Activated naive CD4-positive, alpha-beta T cell treated with anti-CD3 and anti-CD28 coated beads, Interleukin-2, amount 10 ng/mL, durations not matched to agents 7 days and 5 days (primary cell): ENCODE measurements around the gene SH3PXD2A.
"Not testable (repeated sequence)": the region's sequence is repeated elsewhere in the genome, so short reads cannot be mapped to it uniquely, and the experiment has no call there.

Experiments
- CTCF ChIA-PET: fragments of 350-600 bp; sonication (Branson Sonifier 250); formaldehyde crosslinking; loops from one replicate; lab custom pipeline; 2021; ENCODE audit warnings: antibody characterized with exemption; lab: Charles Lee
- DNase-seq: peaks from one replicate; pipeline ENCODE4 v3.0.0-alpha.2; 2020
- H3K27ac Mint-ChIP-seq: one replicate; pipeline ENCODE4 v1.8.0; 2021; ENCODE audit warnings: mild to moderate bottlenecking, moderate library complexity, mixed read lengths
- H3K27me3 Mint-ChIP-seq: one replicate; pipeline ENCODE4 v1.8.0; 2021; ENCODE audit warnings: mild to moderate bottlenecking, mixed read lengths
- H3K36me3 Mint-ChIP-seq: one replicate; pipeline ENCODE4 v1.8.0; 2021; ENCODE audit warnings: mixed read lengths
- H3K4me1 Mint-ChIP-seq: one replicate; pipeline ENCODE4 v1.8.0; 2021; ENCODE audit warnings: mixed read lengths
- H3K4me3 Mint-ChIP-seq: one replicate; pipeline ENCODE4 v1.8.0; 2021; ENCODE audit warnings: mild to moderate bottlenecking, moderate library complexity, mixed read lengths
- H3K9me3 Mint-ChIP-seq: one replicate; pipeline ENCODE4 v1.8.0; 2021; ENCODE audit warnings: mixed read lengths

Gene SH3PXD2A

GRCh38 chr10:103762916-103763315 is 92.5 kb downstream of the SH3PXD2A start:
- no peak for DNase-seq
- CTCF ChIA-PET: interaction anchor here (0.7 to 1.2 kb wide), 2 partner anchors 10 to 19 kb away, joined by 3 read pairs; no protein-coding TSS in a partner anchor
- H3K27ac Mint-ChIP-seq: no peak overlapping the region
- no peaks in the 10 kb centered on the region for H3K36me3 Mint-ChIP-seq
- H3K27me3 Mint-ChIP-seq: peaks cover 10% of the 10 kb centered on the region
- peaks cover 66% of the 10 kb centered on the region for H3K4me1 Mint-ChIP-seq
- no peaks in the 10 kb centered on the region for H3K9me3 Mint-ChIP-seq
- H3K4me3 Mint-ChIP-seq: no peak overlapping the region

- no peak overlapping the region for H3K4me3 Mint-ChIP-seq
Measured at GRCh38 chr10:103762162-103762561, 93.2 kb downstream of the SH3PXD2A start.

GRCh38 chr10:103761075-103761920 is 94.1 kb downstream of the SH3PXD2A start:
- DNase-seq: no peak
- Mint-ChIP-seq H3K4me1 (peaks cover 65% of the 10 kb centered on the region), H3K4me3 (no peak overlapping the region), H3K9me3 (no peaks in the 10 kb centered on the region), H3K27me3 (peaks cover 14% of the 10 kb centered on the region), H3K27ac (no peak overlapping the region), H3K36me3 (no peaks in the 10 kb centered on the region)
- CTCF ChIA-PET: interaction anchor here (1.5 kb wide), 1 partner anchor 9 kb away, joined by 4 read pairs; no protein-coding TSS in a partner anchor

More at GRCh38 chr10:103762162-103762561, 93.2 kb downstream of the SH3PXD2A start:
- H3K36me3 Mint-ChIP-seq: no peaks in the 10 kb centered on the region
- no peak for DNase-seq
- no peak overlapping the region for H3K27ac Mint-ChIP-seq
- CTCF ChIA-PET: no interaction called here
- H3K9me3 Mint-ChIP-seq: no peaks in the 10 kb centered on the region
- H3K27me3 Mint-ChIP-seq: peaks cover 10% of the 10 kb centered on the region
- H3K4me1 Mint-ChIP-seq: peaks cover 70% of the 10 kb centered on the region

- CTCF ChIA-PET: interaction anchor here (1.5 kb wide), 1 partner anchor 8 kb away, joined by 4 read pairs; no protein-coding TSS in a partner anchor
- Mint-ChIP-seq H3K4me1 (peaks cover 55% of the 10 kb centered on the region), H3K27me3 (peaks cover 21% of the 10 kb centered on the region)
- not testable (repeated sequence) for DNase-seq, H3K4me3 Mint-ChIP-seq, H3K9me3 Mint-ChIP-seq, H3K27ac Mint-ChIP-seq, H3K36me3 Mint-ChIP-seq
Measured at GRCh38 chr10:103760233-103760632, 95.1 kb downstream of the SH3PXD2A start.

- Mint-ChIP-seq H3K9me3 (no peaks in the 10 kb centered on the region), H3K27ac (peak overlapping the region; percentile 72), H3K4me1 (peaks cover 45% of the 10 kb centered on the region), H3K4me3 (no peak overlapping the region), H3K27me3 (peaks cover 30% of the 10 kb centered on the region), H3K36me3 (no peaks in the 10 kb centered on the region)
- CTCF ChIA-PET: interaction anchor here (1.4 to 1.7 kb wide), 4 partner anchors 9 to 22 kb away, joined by 3 to 5 read pairs (median 5); no protein-coding TSS in a partner anchor
- DNase-seq: no peak
Measured at GRCh38 chr10:103759100-103759781, 96.1 kb downstream of the SH3PXD2A start.

- Mint-ChIP-seq H3K4me3 (no peak overlapping the region), H3K4me1 (peaks cover 35% of the 10 kb centered on the region), H3K36me3 (peaks cover 1% of the 10 kb centered on the region), H3K27ac (no peak overlapping the region), H3K9me3 (no peaks in the 10 kb centered on the region), H3K27me3 (peaks cover 36% of the 10 kb centered on the region)
- DNase-seq: no peak
- CTCF ChIA-PET: interaction anchor here (0.6 to 1.7 kb wide), 5 partner anchors 8 to 150 kb away, joined by 3 to 5 read pairs (median 5); no protein-coding TSS in a partner anchor
Measured at GRCh38 chr10:103758294-103758681, 97.1 kb downstream of the SH3PXD2A start.

- Mint-ChIP-seq H3K9me3 (peaks cover under 1% of the 10 kb centered on the region), H3K36me3 (peaks cover 1% of the 10 kb centered on the region), H3K4me1 (peaks cover 30% of the 10 kb centered on the region), H3K27ac (no peak overlapping the region), H3K27me3 (peaks cover 36% of the 10 kb centered on the region), H3K4me3 (no peak overlapping the region)
- DNase-seq: no peak
- CTCF ChIA-PET: interaction anchor here (0.6 to 1.7 kb wide), 4 partner anchors 10 to 151 kb away, joined by 3 to 5 read pairs (median 4); no protein-coding TSS in a partner anchor
Measured at GRCh38 chr10:103757531-103758293, 97.7 kb downstream of the SH3PXD2A start.

- Mint-ChIP-seq H3K4me1 (peaks cover 28% of the 10 kb centered on the region), H3K4me3 (no peak overlapping the region)
- CTCF ChIA-PET: interaction anchor here (1.4 kb wide), 1 partner anchor 99 kb away, joined by 3 read pairs; the partner anchor contains the start of gene SH3PXD2A
Measured at GRCh38 chr10:103756277-103756869, 99.0 kb downstream of the SH3PXD2A start.

GRCh38 chr10:103752680-103753248 is 102.6 kb downstream of the SH3PXD2A start:
- Mint-ChIP-seq H3K9me3 (peaks cover 6% of the 10 kb centered on the region), H3K27me3 (peaks cover 34% of the 10 kb centered on the region), H3K36me3 (peaks cover 6% of the 10 kb centered on the region), H3K4me3 (no peak overlapping the region), H3K4me1 (peaks cover 24% of the 10 kb centered on the region), H3K27ac (no peak overlapping the region)
- CTCF ChIA-PET: interaction anchor here (0.6 to 2.2 kb wide), 11 partner anchors 8 to 91 kb away, joined by 3 to 9 read pairs (median 3); no protein-coding TSS in a partner anchor
- DNase-seq: peak; percentile 40

More at GRCh38 chr10:103756277-103756869, 99.0 kb downstream of the SH3PXD2A start:
- H3K27ac Mint-ChIP-seq: no peak overlapping the region
- no peak for DNase-seq
- H3K36me3 Mint-ChIP-seq: peaks cover 1% of the 10 kb centered on the region
- peaks cover 40% of the 10 kb centered on the region for H3K27me3 Mint-ChIP-seq
- H3K9me3 Mint-ChIP-seq: peaks cover 6% of the 10 kb centered on the region

GRCh38 chr10:103751667-103752290 is 103.6 kb downstream of the SH3PXD2A start:
- no peak overlapping the region for H3K4me3 Mint-ChIP-seq

GRCh38 chr10:103750836-103751235 is 104.5 kb downstream of the SH3PXD2A start:
- Mint-ChIP-seq H3K27me3 (peaks cover 23% of the 10 kb centered on the region), H3K27ac (no peak overlapping the region), H3K4me1 (peaks cover 34% of the 10 kb centered on the region), H3K4me3 (no peak overlapping the region), H3K36me3 (peaks cover 6% of the 10 kb centered on the region), H3K9me3 (peaks cover 6% of the 10 kb centered on the region)
- CTCF ChIA-PET: interaction anchor here (1.2 to 1.9 kb wide), 2 partner anchors 8 to 14 kb away, joined by 5 to 8 read pairs; no protein-coding TSS in a partner anchor
- no peak for DNase-seq

More at GRCh38 chr10:103751667-103752290, 103.6 kb downstream of the SH3PXD2A start:
- peaks cover 6% of the 10 kb centered on the region for H3K9me3 Mint-ChIP-seq
- peaks cover 6% of the 10 kb centered on the region for H3K36me3 Mint-ChIP-seq
- peaks cover 27% of the 10 kb centered on the region for H3K4me1 Mint-ChIP-seq
- DNase-seq: no peak
- peaks cover 29% of the 10 kb centered on the region for H3K27me3 Mint-ChIP-seq
- CTCF ChIA-PET: interaction anchor here (1.2 to 1.9 kb wide), 4 partner anchors 9 to 92 kb away, joined by 3 to 8 read pairs (median 4); no protein-coding TSS in a partner anchor
- no peak overlapping the region for H3K27ac Mint-ChIP-seq

- H3K27me3 Mint-ChIP-seq: peaks cover 15% of the 10 kb centered on the region
- CTCF ChIA-PET: interaction anchor here (1.2 to 1.4 kb wide), 2 partner anchors 9 to 37 kb away, joined by 4 to 5 read pairs; no protein-coding TSS in a partner anchor
- no peak overlapping the region for H3K4me3 Mint-ChIP-seq
- peaks cover 6% of the 10 kb centered on the region for H3K9me3 Mint-ChIP-seq
- H3K27ac Mint-ChIP-seq: no peak overlapping the region
- H3K4me1 Mint-ChIP-seq: peaks cover 44% of the 10 kb centered on the region
- H3K36me3 Mint-ChIP-seq: peaks cover 6% of the 10 kb centered on the region
- DNase-seq: no peak
Measured at GRCh38 chr10:103749779-103750178, 105.6 kb downstream of the SH3PXD2A start.
